ENCODE results near the gene BTNL8. TPM values are rescaled to one million over a fixed set of nuclear protein-coding genes. Genes with fewer than 3 reads are reported as not detected.

BTNL8 gene
- total and polyA plus RNA-seq, 2 of the 13 experiments (the other 11 are each of a cell fraction or from before 2014, with no cell fraction given): not detected

DNA sequence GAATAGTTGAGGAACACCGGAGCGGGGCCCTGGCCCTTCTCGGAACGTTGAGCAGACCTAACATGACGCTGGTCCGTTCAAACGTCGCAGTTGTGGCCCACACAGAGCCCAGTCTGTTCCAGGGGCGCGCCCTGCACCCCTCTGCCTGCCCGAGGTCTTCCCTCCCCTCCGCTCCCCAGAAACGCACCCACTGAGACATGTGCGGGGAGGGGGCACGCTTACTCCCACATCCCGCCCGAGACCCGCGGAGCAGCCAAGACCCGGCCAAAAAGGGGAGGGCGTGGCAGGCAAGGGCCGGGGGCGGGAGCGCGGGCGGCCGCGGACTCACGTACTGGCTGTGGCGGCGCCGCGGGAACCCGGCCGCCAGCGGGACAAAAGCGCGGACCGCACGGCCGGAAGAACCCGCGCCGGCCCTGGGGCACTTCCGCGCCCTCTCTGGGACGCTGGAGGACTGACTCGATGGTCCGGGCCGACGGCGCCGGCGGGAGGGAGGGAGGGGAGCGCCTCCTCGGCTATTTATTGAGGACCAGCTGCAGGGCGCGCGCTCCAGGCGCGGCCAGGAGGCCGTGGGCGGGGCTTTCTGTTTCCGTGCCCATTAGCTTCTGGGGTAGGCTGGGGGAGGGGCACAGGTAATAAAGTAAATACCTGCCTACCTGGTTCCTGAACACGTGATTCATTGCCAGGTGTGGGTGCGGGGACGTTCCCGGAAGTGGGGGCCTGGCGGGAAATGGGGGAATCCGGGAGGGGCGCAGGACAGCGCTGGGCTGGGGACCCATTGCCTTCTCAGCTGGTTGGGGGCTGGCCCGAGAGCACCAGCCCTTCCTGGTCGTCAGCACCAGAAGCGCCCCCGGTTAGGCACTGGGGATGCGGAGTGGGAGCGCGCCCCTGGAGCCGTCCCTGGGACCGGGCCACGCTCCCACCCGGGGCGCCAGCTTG is 37.8 kb upstream of the BTNL8 start, which contains the start of gene ZFP62 (continued):
- TF ChIP-seq ZNF138 (CRISPR knock-in tag; IDR thresholded peaks at IDR 0.05; ENCODE audit: low read depth) (no peak), ZNF83 (CRISPR knock-in tag; IDR thresholded peaks at IDR 0.05; ENCODE audit: borderline replicate concordance) (no peak), ZNF180 (CRISPR knock-in tag; IDR thresholded peaks at IDR 0.05; ENCODE audit: borderline replicate concordance, low read depth) (no peak), HDAC2 (CRISPR knock-in tag; IDR thresholded peaks at IDR 0.05) (no peak), SRSF9 (IDR thresholded peaks at IDR 0.05; ENCODE audit: borderline replicate concordance, insufficient read depth, low read depth, low read length, poor library complexity, severe bottlenecking) (no peak), JARID2 (CRISPR knock-in tag; IDR thresholded peaks at IDR 0.05; ENCODE audit: insufficient replicate concordance) (no peak), TBX2 (CRISPR knock-in tag; IDR thresholded peaks at IDR 0.05; ENCODE audit: borderline replicate concordance) (no peak; the same call in 1 of the 2 replicates), KLF6 (CRISPR knock-in tag; IDR thresholded peaks at IDR 0.05) (0 out of 2 replicates have a peak, but pooled peaks have one; percentile 42), HES4 (CRISPR knock-in tag; IDR thresholded peaks at IDR 0.05; ENCODE audit: borderline replicate concordance) (no peak), ESRRA (CRISPR knock-in tag; IDR thresholded peaks at IDR 0.05; ENCODE audit: low read depth) (peak; percentile 57), PAX8 (CRISPR knock-in tag; IDR thresholded peaks at IDR 0.05; ENCODE audit: borderline replicate concordance) (no peak; the same call in 1 of the 2 replicates), RBAK (CRISPR knock-in tag; IDR thresholded peaks at IDR 0.05) (no peak), KAT8 (CRISPR knock-in tag; IDR thresholded peaks at IDR 0.05) (peak; percentile 84), ZNF773 (CRISPR knock-in tag; IDR thresholded peaks at IDR 0.05; ENCODE audit: borderline replicate concordance) (no peak)
- TF ChIP-seq, protein P1, sequence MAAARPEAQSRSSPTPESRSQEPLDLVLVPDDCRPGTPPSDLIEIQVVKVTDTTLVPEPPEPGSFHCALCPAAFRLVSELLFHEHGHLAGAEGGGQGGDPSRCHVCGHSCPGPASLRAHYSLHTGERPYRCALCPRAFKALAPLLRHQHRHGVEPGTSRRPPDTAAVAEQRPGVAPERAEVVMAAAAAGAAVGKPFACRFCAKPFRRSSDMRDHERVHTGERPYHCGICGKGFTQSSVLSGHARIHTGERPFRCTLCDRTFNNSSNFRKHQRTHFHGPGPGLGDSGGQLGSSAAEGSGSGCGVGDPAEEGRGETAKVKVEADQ (CRISPR knock-in tag; IDR thresholded peaks at IDR 0.05; ENCODE audit: borderline replicate concordance): peak; percentile 94
- TF ChIP-seq, protein P2, sequence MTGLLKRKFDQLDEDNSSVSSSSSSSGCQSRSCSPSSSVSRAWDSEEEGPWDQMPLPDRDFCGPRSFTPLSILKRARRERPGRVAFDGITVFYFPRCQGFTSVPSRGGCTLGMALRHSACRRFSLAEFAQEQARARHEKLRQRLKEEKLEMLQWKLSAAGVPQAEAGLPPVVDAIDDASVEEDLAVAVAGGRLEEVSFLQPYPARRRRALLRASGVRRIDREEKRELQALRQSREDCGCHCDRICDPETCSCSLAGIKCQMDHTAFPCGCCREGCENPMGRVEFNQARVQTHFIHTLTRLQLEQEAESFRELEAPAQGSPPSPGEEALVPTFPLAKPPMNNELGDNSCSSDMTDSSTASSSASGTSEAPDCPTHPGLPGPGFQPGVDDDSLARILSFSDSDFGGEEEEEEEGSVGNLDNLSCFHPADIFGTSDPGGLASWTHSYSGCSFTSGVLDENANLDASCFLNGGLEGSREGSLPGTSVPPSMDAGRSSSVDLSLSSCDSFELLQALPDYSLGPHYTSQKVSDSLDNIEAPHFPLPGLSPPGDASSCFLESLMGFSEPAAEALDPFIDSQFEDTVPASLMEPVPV (CRISPR knock-in tag; IDR thresholded peaks at IDR 0.05): peak; percentile 81; the same call in 1 of the 2 replicates
- TF ChIP-seq, protein P3, sequence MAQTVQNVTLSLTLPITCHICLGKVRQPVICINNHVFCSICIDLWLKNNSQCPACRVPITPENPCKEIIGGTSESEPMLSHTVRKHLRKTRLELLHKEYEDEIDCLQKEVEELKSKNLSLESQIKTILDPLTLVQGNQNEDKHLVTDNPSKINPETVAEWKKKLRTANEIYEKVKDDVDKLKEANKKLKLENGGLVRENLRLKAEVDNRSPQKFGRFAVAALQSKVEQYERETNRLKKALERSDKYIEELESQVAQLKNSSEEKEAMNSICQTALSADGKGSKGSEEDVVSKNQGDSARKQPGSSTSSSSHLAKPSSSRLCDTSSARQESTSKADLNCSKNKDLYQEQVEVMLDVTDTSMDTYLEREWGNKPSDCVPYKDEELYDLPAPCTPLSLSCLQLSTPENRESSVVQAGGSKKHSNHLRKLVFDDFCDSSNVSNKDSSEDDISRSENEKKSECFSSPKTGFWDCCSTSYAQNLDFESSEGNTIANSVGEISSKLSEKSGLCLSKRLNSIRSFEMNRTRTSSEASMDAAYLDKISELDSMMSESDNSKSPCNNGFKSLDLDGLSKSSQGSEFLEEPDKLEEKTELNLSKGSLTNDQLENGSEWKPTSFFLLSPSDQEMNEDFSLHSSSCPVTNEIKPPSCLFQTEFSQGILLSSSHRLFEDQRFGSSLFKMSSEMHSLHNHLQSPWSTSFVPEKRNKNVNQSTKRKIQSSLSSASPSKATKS (CRISPR knock-in tag; IDR thresholded peaks at IDR 0.05): no peak
- TF ChIP-seq, protein P4, sequence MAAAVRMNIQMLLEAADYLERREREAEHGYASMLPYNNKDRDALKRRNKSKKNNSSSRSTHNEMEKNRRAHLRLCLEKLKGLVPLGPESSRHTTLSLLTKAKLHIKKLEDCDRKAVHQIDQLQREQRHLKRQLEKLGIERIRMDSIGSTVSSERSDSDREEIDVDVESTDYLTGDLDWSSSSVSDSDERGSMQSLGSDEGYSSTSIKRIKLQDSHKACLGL (CRISPR knock-in tag; IDR thresholded peaks at IDR 0.05): peak; percentile 29; the same call in 1 of the 2 replicates
- TF ChIP-seq, protein P5, sequence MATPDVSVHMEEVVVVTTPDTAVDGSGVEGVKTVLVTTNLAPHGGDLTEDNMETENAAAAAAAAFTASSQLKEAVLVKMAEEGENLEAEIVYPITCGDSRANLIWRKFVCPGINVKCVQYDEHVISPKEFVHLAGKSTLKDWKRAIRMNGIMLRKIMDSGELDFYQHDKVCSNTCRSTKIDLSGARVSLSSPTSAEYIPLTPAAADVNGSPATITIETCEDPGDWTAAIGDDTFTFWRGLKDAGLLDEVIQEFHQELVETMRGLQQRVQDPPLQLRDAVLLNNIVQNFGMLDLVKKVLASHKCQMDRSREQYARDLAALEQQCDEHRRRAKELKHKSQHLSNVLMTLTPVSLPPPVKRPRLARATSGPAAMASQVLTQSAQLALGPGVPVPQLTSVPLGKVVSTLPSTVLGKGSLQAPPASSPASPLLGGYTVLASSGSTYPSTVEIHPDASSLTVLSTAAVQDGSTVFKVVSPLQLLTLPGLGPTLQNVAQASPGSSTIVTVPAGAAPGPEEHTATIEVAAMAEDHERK (CRISPR knock-in tag; IDR thresholded peaks at IDR 0.05; ENCODE audit: low read depth): 0 out of 2 replicates have a peak, but pooled peaks have one; percentile 18
- TF ChIP-seq, protein P6, sequence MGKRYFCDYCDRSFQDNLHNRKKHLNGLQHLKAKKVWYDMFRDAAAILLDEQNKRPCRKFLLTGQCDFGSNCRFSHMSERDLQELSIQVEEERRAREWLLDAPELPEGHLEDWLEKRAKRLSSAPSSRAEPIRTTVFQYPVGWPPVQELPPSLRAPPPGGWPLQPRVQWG (CRISPR knock-in tag; IDR thresholded peaks at IDR 0.05; ENCODE audit: borderline replicate concordance, low read depth): no peak

Data from HepG2 (cell line).